Measurements from ENCODE around the gene SLC38A1.

Gene SLC38A1

GRCh38 chr12:46134205-46134811 is 134.5 kb downstream of the SLC38A1 start:
- no peak for DNase-seq (ENCODE audit: low read depth, low spot score)

- DNase-seq (ENCODE audit: low read depth, low spot score), result no peak
Measured at GRCh38 chr12:46133751-46134150, 135.1 kb downstream of the SLC38A1 start.

All from smooth muscle cell of the brain vasculature (primary cell).